NCI-H2029 treated with DMSO at 0.1 percent for 48 hours (cell line): ENCODE data around the gene PDE8A.

Source experiments
- DNase-seq: peaks from one replicate; lab custom pipeline; 2025; lab: John Stamatoyannopoulos, UW

Gene PDE8A

DNA sequence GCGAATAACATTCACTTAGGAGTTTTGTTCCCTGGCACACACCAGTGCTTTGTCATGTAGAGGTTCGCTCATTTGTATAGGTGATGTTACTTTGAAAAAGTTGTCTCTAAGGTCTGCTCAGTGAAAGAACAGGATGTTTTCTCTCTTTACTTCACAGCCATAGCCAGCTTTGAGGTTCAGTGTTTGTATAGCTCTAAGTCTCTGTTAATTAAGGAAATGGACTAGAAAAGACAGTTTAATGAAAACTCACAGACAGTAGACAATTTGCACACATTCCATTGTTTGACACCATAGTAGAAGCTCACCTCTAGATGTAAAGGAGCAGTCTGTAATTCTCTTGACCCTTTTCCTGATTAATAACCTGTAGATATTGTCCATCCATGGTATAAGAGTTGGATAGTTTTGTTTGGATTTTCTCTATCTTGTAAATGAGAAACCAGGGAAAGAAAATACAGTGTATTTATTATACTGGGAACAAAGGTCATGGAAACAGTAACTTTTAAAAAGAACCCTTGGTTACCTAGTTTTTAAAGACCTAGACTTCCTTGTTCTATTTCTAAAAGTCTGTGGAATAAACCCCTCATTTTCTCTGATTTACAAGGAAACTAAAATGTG is 50.4 kb downstream of the PDE8A start:
- no peak for DNase-seq

DNA sequence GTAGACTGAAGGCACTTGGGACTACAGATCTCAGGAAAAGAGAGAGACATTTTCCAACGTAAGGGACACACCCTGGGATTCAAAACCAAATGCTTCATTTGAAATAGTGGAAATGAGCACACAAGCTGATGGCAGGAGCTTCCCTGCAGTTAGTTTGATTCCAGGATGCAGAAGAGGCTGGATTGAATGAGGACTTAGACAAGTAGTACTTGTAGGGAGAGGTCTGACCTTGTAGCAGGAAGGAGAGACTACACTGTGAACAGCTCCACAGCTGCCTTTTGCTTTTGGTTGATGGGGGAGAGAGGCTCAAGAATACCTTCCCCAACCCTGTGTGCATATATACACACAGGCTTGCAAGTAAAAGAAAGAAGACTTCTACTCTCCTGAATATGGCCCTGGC is 51.5 kb downstream of the PDE8A start:
- no peak for DNase-seq

GRCh38 chr15:85034276-85034675 is 52.6 kb downstream of the PDE8A start:
- DNase-seq, result no peak

DNA sequence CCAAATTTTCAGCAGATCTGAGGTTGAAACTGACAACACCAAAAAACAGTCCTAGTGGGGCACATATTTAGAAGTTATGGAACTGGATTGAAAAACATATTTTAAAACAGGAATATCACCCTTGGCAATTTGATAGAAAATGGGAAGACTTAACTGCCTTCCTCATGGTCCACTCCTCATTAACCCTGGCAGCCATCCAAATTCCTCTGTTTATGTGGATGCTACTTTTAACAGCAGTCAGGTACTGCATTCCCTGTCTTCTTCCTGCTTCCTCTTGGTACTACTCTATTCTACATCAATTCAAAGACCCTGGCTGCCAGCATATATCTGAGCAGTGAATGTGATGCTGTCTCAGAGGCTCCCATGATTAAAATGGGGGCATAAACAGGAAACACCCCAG is 54.3 kb downstream of the PDE8A start:
- no peak for DNase-seq

DNA sequence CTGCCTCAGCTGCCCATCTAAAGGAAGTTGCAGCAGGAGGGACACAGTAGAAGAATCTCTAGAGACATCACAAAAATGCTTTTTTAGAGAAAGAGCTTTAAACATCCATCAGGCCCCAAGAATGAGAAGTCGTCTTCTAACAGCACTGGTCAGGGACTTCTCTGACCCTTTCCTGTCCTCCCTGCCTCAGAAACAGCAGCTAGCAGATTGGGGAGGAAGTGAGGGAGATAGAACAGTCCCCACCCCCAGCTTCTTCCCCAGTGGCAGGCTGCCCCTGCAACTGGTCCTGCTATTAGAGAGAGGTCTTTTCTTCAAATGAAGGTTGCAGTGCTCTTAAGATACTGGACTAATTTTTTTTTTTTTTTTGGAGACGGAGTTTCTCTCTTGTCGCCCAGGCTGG is 55.1 kb downstream of the PDE8A start:
- no peak for DNase-seq

DNA sequence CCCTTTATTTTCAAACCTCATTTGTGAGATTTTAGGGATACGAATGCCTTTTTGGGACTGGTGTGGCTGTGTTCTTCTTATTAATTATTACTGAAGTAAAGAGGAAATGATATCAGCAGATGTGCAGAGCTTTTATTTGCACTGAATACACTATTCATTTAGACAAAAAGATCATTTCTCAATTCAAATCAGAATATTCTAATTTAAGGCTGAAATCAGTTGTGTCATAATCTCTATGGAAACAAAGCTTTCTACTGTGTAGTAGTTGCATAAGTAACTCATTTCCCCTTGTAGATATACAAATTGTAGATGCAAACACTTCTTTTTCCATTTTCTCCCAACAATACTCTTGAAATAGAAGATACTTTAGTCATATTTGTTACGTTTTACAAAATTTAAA is 56.0 kb downstream of the PDE8A start:
- DNase-seq, result no peak

- no peak for DNase-seq
These were observed 59.6 kb downstream of the PDE8A start for GRCh38 chr15:85041230-85041629.

GRCh38 chr15:85044251-85044853 is 62.7 kb downstream of the PDE8A start:
- no peak for DNase-seq

DNA sequence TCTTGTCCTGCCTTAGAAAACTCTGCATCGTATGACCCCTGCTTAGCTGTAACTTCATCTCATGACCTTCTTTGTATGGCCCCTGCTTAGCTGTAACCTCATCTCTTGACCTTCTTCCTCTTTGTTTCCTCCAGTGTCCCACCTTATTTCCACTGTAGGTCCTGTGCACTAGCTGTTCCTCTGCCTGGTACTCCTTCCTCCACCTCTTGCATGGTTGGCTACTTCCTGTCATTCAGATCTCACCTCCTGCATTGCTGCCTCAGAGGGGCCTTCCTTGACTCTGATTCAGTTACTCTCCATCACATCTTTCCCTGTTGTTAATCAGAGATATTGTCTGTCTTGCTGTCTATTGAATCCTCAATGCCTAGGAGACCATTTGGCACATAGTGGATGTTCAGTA is 63.2 kb downstream of the PDE8A start:
- DNase-seq, result no peak

DNA sequence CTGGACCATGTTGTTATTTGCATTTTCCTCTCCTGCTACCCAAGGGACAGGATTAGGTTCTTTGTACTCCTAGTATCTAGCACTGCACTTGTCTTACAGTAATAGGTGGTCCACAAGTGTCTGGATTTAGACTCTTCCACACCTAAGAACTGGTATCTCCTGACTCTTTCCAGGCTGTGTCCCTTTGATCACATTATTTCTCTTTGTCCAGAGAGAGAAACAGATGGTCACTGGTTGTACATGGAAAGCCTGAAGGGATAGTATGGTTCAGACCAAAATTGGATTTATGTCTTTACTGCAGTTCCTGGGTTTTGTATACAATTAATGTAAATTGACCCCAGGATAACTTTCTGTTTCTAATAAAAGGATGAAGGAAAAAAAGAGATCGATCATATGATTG is 64.0 kb downstream of the PDE8A start:
- no peak for DNase-seq

GRCh38 chr15:85047271-85047948 is 65.8 kb downstream of the PDE8A start:
- DNase-seq, result no peak

DNA sequence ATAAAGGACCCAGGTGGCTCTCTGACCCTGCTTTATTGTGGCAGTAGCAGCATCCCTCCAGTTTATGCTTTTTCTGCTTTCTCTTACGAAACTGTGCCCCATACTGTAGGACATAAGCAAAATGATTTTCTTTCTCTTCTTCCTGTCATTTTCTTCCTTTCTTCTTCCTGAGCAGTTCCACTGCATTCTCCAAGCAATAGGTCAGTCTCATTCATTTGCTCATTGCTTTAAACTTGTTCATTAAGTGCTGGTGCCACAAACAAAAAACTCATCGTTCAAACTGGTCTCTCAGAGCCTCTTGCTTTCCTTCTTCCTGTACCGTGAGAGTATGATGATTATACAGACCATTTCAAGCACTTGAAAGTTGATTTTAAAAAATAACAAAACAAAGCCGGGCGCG is 66.8 kb downstream of the PDE8A start:
- no peak for DNase-seq

GRCh38 chr15:85049805-85050204 is 68.1 kb downstream of the PDE8A start:
- DNase-seq, result no peak

- DNase-seq, result no peak
These were observed 78.1 kb downstream of the PDE8A start for GRCh38 chr15:85059734-85060133.

DNA sequence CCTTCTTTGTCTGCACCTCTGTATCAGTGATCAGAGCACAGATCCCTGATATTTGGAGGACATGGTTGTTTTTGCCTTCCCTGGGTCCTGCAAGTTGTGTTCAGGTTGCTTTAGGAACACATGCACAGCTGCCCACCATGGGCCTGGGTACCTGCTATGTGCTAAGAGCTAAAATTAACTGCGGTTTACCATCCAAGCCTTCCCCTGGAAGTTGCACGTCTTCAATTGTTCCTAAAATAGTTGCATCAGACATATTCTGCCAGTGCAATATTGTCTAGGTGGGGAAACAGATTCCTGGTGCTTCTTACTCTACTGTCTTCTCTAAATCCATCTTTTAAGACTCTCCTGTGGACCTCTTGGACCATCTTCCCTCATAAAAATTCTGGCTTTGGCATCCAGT is 80.9 kb downstream of the PDE8A start:
- no peak for DNase-seq

DNA sequence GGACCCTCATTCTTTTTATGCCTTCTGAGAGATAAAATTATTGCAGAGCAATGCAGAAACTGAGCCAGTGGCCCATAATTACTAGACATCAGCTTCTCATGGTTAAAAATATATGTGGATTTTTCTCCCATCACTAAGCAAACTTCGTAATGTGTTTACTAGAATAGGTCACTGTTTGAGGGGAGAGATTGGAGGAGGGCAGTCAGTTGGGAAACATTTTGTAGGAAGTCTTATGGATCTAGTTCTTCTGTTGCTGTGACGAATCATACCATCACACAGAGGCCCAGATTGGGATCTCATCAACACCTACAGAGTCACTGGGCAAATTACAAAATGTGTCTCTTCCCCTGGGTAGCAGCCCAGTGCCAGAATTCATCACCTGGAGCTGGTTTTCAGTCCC is 81.4 kb downstream of the PDE8A start:
- DNase-seq, result no peak

- DNase-seq, result no peak
These were observed 81.9 kb downstream of the PDE8A start for GRCh38 chr15:85063522-85064079.

DNA sequence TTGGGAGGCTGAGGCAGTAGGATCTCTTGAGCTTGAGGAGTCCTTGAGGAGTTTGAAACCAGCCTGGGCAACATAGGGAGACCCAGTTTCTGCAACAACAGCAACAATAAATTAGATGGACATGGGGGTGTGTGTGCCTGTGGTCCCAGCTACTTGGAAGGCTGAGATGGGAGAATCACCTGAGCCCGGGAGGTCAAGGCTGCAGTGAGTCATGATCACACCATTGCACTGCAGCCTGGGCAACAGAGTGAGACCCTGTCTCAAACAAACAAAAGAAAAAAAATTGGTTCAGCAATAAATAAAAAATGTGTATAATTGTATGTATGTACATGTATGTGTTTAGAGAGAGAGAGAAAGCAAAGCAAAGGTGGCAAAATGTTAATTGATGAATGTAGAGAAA is 83.1 kb downstream of the PDE8A start:
- no peak for DNase-seq

- no peak for DNase-seq
These were observed 89.4 kb downstream of the PDE8A start for GRCh38 chr15:85071061-85071460.

DNA sequence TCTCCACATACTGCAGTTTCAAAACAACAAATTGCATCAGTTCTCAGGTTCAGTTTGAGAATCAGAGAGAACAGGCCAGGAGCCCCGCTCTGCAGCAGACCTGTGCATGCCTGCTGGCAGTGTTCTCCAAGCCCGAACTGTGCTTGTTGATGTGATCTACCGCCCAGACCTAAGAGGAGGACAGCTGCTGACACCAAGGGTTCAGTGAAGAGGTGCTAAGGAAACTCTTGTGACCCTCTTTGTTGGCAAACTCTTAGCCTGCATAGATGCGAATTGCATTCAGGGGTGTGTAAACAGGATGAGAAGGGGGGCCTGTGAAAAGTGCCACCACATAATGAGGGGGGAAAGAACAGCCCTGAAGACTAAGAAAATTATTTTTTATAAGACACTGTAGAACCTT is 89.8 kb downstream of the PDE8A start:
- no peak for DNase-seq

DNA sequence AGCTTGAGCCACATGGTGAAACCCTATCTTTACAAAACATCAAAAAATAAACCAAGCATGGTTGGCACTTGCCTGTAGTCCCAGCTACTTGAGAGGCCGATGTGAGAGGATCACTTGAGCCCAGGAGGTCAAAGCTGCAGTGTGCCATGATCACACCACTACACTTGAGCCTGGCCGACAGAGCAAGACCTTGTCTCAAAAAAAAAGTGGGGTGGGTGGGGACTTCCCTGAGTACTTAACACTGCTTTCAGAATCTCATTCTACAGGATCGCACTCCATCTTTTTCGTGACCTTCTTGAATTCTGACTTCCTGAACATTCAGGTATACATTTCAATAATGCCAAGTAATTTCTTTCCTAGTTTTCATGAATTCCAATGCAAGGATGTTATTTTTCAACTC is 91.3 kb downstream of the PDE8A start:
- DNase-seq, result no peak

GRCh38 chr15:85073556-85074194 is 92.0 kb downstream of the PDE8A start:
- DNase-seq, result no peak

DNA sequence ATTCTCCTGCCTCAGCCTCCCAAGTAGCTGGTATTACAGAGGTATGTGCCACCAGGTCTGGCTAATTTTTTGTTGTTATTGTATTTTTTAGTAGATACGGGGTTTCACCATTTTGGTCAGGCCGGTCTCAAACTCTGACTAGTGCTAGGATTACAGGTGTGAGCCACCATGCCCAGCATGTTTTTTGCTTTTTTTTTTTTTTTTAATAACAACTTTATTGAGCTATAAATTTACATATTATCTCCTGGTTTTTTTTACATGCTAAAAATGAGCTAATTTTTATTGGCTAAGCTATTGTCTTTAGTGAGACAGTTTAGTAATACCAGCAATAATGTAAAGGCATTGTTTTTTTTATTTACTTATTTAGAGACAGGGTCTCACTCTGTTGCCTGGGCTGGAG is 105.2 kb downstream of the PDE8A start:
- DNase-seq, result no peak
